Activated CD8-positive, alpha-beta T cell treated with anti-CD3 and anti-CD28 coated beads, Interleukin-2, amount 10 ng/mL, durations not matched to agents 7 days and 5 days (primary cell): ENCODE data around the gene ANKRD12. TPM values are rescaled to one million over a fixed set of nuclear protein-coding genes. Genes with fewer than 3 reads are reported as not detected.

Experiments used
- ATAC-seq: fragments of 150-1000 bp; cut with Tn5 transposase; one replicate; pipeline ENCODE4 v1.10.0; 2021; ENCODE audit warnings: moderate library complexity
- CTCF ChIA-PET: fragments of 350-600 bp; sonication (Branson Sonifier 250); formaldehyde crosslinking; loops from one replicate; lab custom pipeline; 2021; ENCODE audit warnings: antibody characterized with exemption; lab: Charles Lee
- POLR2A ChIA-PET: fragments of 350-600 bp; sonication (Branson Sonifier 250); formaldehyde crosslinking; loops from one replicate; lab custom pipeline; 2021; ENCODE audit warnings: antibody characterized with exemption; lab: Charles Lee
- DNase-seq: peaks from one replicate; pipeline ENCODE4 v3.0.0-alpha.2; 2020
- H3K27ac Mint-ChIP-seq: one replicate; pipeline ENCODE4 v1.8.0; 2021; ENCODE audit warnings: mild to moderate bottlenecking, mixed read lengths
- H3K27me3 Mint-ChIP-seq: one replicate; pipeline ENCODE4 v1.8.0; 2021; ENCODE audit warnings: low read depth, mixed read lengths
- H3K36me3 Mint-ChIP-seq: one replicate; pipeline ENCODE4 v1.8.0; 2021; ENCODE audit warnings: low read depth, mixed read lengths
- H3K4me1 Mint-ChIP-seq: one replicate; pipeline ENCODE4 v1.8.0; 2021; ENCODE audit warnings: low read depth, mixed read lengths
- H3K4me3 Mint-ChIP-seq: one replicate; pipeline ENCODE4 v1.8.0; 2021; ENCODE audit warnings: mild to moderate bottlenecking, mixed read lengths
- H3K9me3 Mint-ChIP-seq: one replicate; pipeline ENCODE4 v1.8.0; 2022; ENCODE audit warnings: mixed read lengths; ENCODE audit not compliant: insufficient read depth
- total RNA-seq, 2 experiments: library from RNA; stranded (reverse); gene quantifications; one replicate each; pipeline ENCODE4 v1.2.3, GENCODE V29; 2021

The ANKRD12 gene
- total RNA-seq, 2 experiments from 2014 or later: 60.8 to 68.9 TPM

GRCh38 chr18:9105420-9105819, 31.2 kb upstream of the ANKRD12 start:
- peak overlapping the region; percentile 89 for H3K4me3 Mint-ChIP-seq
- peaks cover 72% of the 10 kb centered on the region for H3K36me3 Mint-ChIP-seq
- DNase-seq (no peak), ATAC-seq (no peak)
- H3K27me3 Mint-ChIP-seq: no peaks in the 10 kb centered on the region
- peak overlapping the region; percentile 51 for H3K27ac Mint-ChIP-seq
- ChIA-PET POLR2A (interaction anchor here (1.3 to 11.8 kb wide), 5 partner anchors 10 to 34 kb away, joined by 3 to 230 read pairs (median 107); partner anchors contain the start of gene ANKRD12), CTCF (interaction anchor here (0.7 to 6.8 kb wide), 9 partner anchors 10 to 42 kb away, joined by 3 to 54 read pairs (median 6); partner anchors contain the start of gene ANKRD12)
- no peaks in the 10 kb centered on the region for H3K9me3 Mint-ChIP-seq
- peaks cover 72% of the 10 kb centered on the region for H3K4me1 Mint-ChIP-seq

DNA sequence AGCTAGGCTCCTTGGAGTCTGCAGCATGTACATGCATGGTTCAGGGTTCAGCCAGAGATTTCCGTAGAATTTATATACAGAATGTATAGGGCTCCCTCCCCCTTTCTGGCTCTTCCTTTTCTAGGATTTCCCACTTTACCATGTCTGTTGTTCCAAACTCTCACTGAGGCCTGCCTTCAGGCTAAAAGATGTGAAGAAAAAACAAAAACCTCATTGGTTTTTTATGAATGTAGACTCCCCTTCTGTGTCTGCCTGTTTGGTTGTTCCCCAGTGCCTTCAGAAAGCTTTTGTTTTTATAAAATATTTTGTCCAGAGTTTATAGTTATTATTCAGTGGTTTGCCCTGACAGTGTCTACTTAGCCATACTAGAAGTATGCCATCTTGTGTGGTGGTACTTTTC, 30.5 kb upstream of the ANKRD12 start:
- no peak for ATAC-seq
- peaks cover 74% of the 10 kb centered on the region for H3K4me1 Mint-ChIP-seq
- peaks cover 77% of the 10 kb centered on the region for H3K36me3 Mint-ChIP-seq
- H3K27ac Mint-ChIP-seq: peak overlapping the region; percentile 51
- H3K9me3 Mint-ChIP-seq: no peaks in the 10 kb centered on the region
- no peaks in the 10 kb centered on the region for H3K27me3 Mint-ChIP-seq
- CTCF ChIA-PET: interaction anchor here (0.7 to 6.8 kb wide), 7 partner anchors 10 to 42 kb away, joined by 3 to 54 read pairs (median 6); partner anchors contain the start of gene ANKRD12
- peak overlapping the region; percentile 89 for H3K4me3 Mint-ChIP-seq
- no peak for DNase-seq
- POLR2A ChIA-PET: interaction anchor here (1.3 to 11.8 kb wide), 4 partner anchors 10 to 33 kb away, joined by 3 to 230 read pairs (median 119); partner anchors contain the start of gene ANKRD12

DNA sequence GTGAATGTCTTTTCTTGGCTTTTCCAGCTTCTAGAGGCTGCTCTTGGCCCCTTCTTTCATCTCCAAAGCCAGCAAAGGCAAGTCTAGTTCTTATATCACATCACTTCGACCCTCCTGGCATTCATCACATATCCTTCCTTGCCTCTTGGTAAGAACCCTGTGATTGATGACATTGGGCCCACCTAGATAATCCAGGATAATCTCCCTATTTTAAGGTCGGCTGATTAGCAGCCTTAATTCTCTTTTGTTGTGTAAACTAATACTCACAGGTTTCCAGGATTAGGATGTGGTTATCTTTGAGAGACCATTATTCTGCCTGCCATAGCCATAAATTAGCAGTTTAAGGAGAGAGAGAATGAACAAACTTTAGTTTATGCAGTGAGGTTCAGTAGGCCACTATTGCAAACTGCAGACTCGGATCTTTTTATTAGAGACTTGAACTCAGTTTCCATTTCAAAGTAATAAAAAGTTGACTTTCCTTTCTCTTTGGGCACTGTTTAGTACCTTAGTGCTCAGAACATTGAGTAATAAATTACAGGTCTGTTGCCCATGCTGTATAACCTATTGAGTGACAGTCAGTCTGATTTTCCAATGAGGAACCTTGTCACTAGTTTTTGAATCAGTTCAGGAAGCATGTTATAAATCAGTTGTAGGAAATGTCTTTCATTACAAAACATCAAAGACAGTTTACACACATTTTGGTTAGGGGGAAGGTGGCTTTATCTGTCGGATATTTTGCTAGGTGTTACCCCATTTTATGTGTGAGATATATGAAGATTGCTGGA, 29.6 kb upstream of the ANKRD12 start:
- Mint-ChIP-seq H3K4me1 (peaks cover 71% of the 10 kb centered on the region), H3K4me3 (peak overlapping the region; percentile 89), H3K27me3 (no peaks in the 10 kb centered on the region), H3K9me3 (no peaks in the 10 kb centered on the region), H3K27ac (peak overlapping the region; percentile 56), H3K36me3 (peaks cover 85% of the 10 kb centered on the region)
- ChIA-PET CTCF (interaction anchor here (0.9 to 6.8 kb wide), 6 partner anchors 9 to 34 kb away, joined by 4 to 54 read pairs (median 22); partner anchors contain the start of gene ANKRD12), POLR2A (interaction anchor here (1.3 to 11.8 kb wide), 2 partner anchors 18 to 32 kb away, joined by 3 to 230 read pairs; partner anchors contain the start of gene ANKRD12)
- ATAC-seq (no peak), DNase-seq (no peak)

DNA sequence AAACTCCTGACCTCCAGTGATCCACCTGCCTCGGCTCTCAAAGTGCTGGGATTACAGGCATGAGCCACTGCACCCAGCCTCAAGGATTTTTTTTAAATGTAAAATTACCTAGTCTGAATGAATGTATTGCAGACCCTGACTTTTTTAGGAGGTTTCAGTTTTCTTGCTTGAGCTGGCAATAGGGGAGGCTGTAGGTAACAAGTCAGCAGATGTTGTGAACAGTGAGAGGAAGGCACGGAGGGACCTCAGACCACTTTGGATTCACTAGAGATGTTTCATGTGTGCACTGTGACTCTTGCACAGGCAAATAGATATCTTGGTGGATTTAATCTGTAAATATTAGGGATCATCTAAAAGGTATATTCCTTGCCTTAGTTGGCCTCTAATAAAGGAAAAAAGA, 27.7 kb upstream of the ANKRD12 start:
- Mint-ChIP-seq H3K4me3 (peak overlapping the region; percentile 30), H3K27me3 (no peaks in the 10 kb centered on the region), H3K27ac (peak overlapping the region; percentile 62), H3K4me1 (peaks cover 86% of the 10 kb centered on the region), H3K9me3 (no peaks in the 10 kb centered on the region), H3K36me3 (peaks cover 88% of the 10 kb centered on the region)
- ChIA-PET POLR2A (interaction anchor here (0.6 to 3.3 kb wide), 7 partner anchors 7 to 28 kb away, joined by 3 to 18 read pairs (median 10); partner anchors contain the start of gene ANKRD12), CTCF (interaction anchor here (0.7 to 3.8 kb wide), 9 partner anchors 12 to 39 kb away, joined by 3 to 23 read pairs (median 6); partner anchors contain the start of gene ANKRD12)
- no peak for ATAC-seq
- DNase-seq: no peak

GRCh38 chr18:9109523-9109922, 27.1 kb upstream of the ANKRD12 start:
- ATAC-seq (no peak), DNase-seq (no peak)
- no peaks in the 10 kb centered on the region for H3K9me3 Mint-ChIP-seq
- ChIA-PET POLR2A (interaction anchor here (0.6 to 3.3 kb wide), 9 partner anchors 8 to 38 kb away, joined by 3 to 18 read pairs (median 6); partner anchors contain the start of gene ANKRD12), CTCF (interaction anchor here (0.8 to 3.8 kb wide), 9 partner anchors 10 to 38 kb away, joined by 3 to 23 read pairs (median 6); partner anchors contain the start of gene ANKRD12)
- H3K27ac Mint-ChIP-seq: peak overlapping the region; percentile 62
- peak overlapping the region; percentile 30 for H3K4me3 Mint-ChIP-seq
- peaks cover 83% of the 10 kb centered on the region for H3K4me1 Mint-ChIP-seq
- no peaks in the 10 kb centered on the region for H3K27me3 Mint-ChIP-seq
- H3K36me3 Mint-ChIP-seq: peaks cover 84% of the 10 kb centered on the region

DNA sequence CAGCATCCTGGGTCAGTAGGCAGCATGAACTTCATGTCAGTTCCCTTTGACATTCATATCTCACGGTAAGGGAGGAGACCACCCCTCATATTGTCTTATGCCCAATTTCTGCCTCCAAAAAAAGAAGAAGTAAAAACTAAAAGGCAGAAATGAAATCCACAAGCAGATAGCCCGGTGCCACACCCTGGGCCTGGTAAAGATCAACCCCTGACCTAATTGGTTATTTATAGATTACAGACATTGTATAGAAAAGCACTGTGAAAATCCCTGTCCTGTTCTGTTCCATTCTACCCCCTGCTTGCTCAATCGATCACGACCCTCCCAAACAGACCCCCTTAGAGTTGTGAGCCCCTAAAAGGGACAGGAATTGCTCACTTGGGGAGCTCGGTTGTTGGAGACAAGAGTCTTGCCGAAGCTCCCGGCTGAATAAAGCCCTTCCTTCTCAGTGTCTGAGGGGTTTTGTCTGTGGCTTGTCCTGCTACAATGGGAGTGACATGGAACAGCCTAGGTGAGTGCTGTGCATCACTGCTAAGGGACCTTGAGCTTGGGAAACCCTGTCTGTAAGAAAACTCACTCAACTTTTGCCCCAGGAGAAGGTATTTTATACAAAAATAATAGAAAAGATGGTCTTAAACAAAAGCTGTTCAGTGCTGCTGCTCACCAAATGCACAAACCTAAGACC, 23.0 kb upstream of the ANKRD12 start:
- peaks cover 78% of the 10 kb centered on the region for H3K4me1 Mint-ChIP-seq
- no peak overlapping the region for H3K4me3 Mint-ChIP-seq
- ChIA-PET CTCF (interaction anchor here (0.7 to 7.0 kb wide), 5 partner anchors 10 to 40 kb away, joined by 3 to 54 read pairs (median 5); partner anchors contain the start of gene NDUFV2), POLR2A (interaction anchor here (0.7 to 7.1 kb wide), 5 partner anchors 10 to 31 kb away, joined by 3 to 107 read pairs (median 6); partner anchors contain the start of genes ANKRD12 and NDUFV2)
- H3K9me3 Mint-ChIP-seq: no peaks in the 10 kb centered on the region
- H3K27ac Mint-ChIP-seq: peak overlapping the region; percentile 71
- no peak for DNase-seq
- no peaks in the 10 kb centered on the region for H3K27me3 Mint-ChIP-seq
- no peak for ATAC-seq
- peaks cover 67% of the 10 kb centered on the region for H3K36me3 Mint-ChIP-seq

- peaks cover 72% of the 10 kb centered on the region for H3K4me1 Mint-ChIP-seq
- H3K4me3 Mint-ChIP-seq: peak overlapping the region; percentile 27
- H3K9me3 Mint-ChIP-seq: no peaks in the 10 kb centered on the region
- ChIA-PET POLR2A (interaction anchor here (1.4 to 7.1 kb wide), 4 partner anchors 11 to 33 kb away, joined by 4 to 107 read pairs (median 19); partner anchors contain the start of gene NDUFV2), CTCF (interaction anchor here (1.4 to 7.0 kb wide), 4 partner anchors 12 to 42 kb away, joined by 5 to 54 read pairs (median 20); partner anchors contain the start of gene NDUFV2)
- DNase-seq (no peak), ATAC-seq (no peak)
- peaks cover 62% of the 10 kb centered on the region for H3K36me3 Mint-ChIP-seq
- peak overlapping the region; percentile 81 for H3K27ac Mint-ChIP-seq
- H3K27me3 Mint-ChIP-seq: no peaks in the 10 kb centered on the region
Measured at GRCh38 chr18:9115984-9116383, 20.6 kb upstream of the ANKRD12 start.

GRCh38 chr18:9117980-9118841, 18.4 kb upstream of the ANKRD12 start:
- H3K27ac Mint-ChIP-seq: peak overlapping the region; percentile 86
- peaks cover 58% of the 10 kb centered on the region for H3K36me3 Mint-ChIP-seq
- ATAC-seq (peak; percentile 48), DNase-seq (no peak)
- peaks cover 75% of the 10 kb centered on the region for H3K4me1 Mint-ChIP-seq
- ChIA-PET CTCF (interaction anchor here (0.7 to 7.0 kb wide), 8 partner anchors 15 to 44 kb away, joined by 3 to 54 read pairs (median 6); partner anchors contain the start of gene NDUFV2), POLR2A (interaction anchor here (0.8 to 7.1 kb wide), 11 partner anchors 8 to 42 kb away, joined by 3 to 107 read pairs (median 11); partner anchors contain the start of genes ANKRD12 and NDUFV2)
- H3K4me3 Mint-ChIP-seq: peak overlapping the region; percentile 59
- no peaks in the 10 kb centered on the region for H3K9me3 Mint-ChIP-seq
- no peaks in the 10 kb centered on the region for H3K27me3 Mint-ChIP-seq

DNA sequence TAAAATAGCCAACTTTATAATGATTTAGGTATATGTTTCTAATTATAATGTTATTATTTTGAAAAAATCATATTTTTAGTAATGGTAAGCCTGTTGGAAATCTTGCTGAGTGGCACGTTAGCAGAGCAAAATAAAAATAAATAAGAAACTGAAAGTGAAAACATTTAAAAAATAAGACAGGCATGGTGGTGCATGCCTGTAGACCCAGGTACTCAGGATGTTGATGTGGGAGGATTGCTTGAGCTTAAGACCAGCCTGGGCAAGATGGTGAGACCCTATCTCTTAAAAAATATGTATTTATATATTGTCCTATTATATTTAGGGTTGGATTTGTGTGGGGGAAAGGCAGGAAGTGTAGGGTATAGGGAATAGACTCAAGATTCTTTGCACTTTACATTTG, 15.8 kb upstream of the ANKRD12 start:
- CTCF ChIA-PET: interaction anchor here (0.6 to 2.7 kb wide), 5 partner anchors 11 to 47 kb away, joined by 3 to 8 read pairs (median 4); no protein-coding TSS in a partner anchor
- peak; percentile 48 for ATAC-seq
- Mint-ChIP-seq H3K4me3 (peak overlapping the region; percentile 24), H3K27ac (peak overlapping the region; percentile 21), H3K4me1 (peaks cover 56% of the 10 kb centered on the region), H3K9me3 (no peaks in the 10 kb centered on the region), H3K27me3 (no peaks in the 10 kb centered on the region), H3K36me3 (peaks cover 67% of the 10 kb centered on the region)
- POLR2A ChIA-PET: interaction anchor here (0.6 to 2.4 kb wide), 5 partner anchors 15 to 30 kb away, joined by 3 to 14 read pairs (median 9); partner anchors contain the start of gene ANKRD12
- peak; percentile 47 for DNase-seq

DNA sequence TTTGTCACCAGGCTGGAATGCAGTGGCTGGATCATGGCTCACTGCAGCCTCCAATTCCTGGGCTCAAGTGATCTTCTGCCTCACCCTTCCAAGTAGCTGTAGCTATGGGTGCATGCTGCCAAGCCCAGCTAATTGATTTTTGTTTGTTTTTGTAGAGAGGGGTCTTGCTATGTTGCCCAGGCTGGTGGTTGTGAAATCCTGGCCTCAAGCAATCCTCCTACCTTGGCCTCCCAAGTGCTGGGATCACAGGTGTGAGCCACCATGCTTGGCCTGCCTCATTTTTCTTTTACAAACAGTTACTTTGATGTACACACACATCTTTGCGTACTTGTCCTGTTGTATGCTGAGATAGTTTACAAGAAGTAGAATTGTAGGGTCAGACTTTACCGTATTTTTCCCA, 13.1 kb upstream of the ANKRD12 start:
- Mint-ChIP-seq H3K36me3 (peaks cover 69% of the 10 kb centered on the region), H3K4me3 (no peak overlapping the region)
- CTCF ChIA-PET: interaction anchor here (1.1 kb wide), 1 partner anchor 8 kb away, joined by 3 read pairs; no protein-coding TSS in a partner anchor

More for the DNA sequence above, 13.1 kb upstream of the ANKRD12 start:
- H3K9me3 Mint-ChIP-seq: no peaks in the 10 kb centered on the region
- H3K4me1 Mint-ChIP-seq: peaks cover 33% of the 10 kb centered on the region
- no peaks in the 10 kb centered on the region for H3K27me3 Mint-ChIP-seq
- no peak for ATAC-seq
- H3K27ac Mint-ChIP-seq: no peak overlapping the region
- POLR2A ChIA-PET: interaction anchor here (1.4 to 1.5 kb wide), 2 partner anchors 38 to 40 kb away, joined by 3 to 5 read pairs; no protein-coding TSS in a partner anchor
- no peak for DNase-seq
